Hindlimb muscle (tissue), 1 donor: Measurements from ENCODE around the gene TMEM253. TPM values are rescaled to one million over a fixed set of nuclear protein-coding genes. Genes with fewer than 3 reads are reported as not detected.
A peak's percentile ranks its signal among the peaks of the same experiment; 100 is the strongest.

ENCODE experiments used
- DNase-seq: peaks from one replicate; pipeline ENCODE4 v3.0.0-alpha.2; 2013
- polyA plus RNA-seq: library from polyadenylated mRNA; unstranded; fragments of 120-200 nt; gene quantifications from one replicate; pipeline ENCODE4 v1.2.1, GENCODE V29; 2013; ENCODE audit not compliant: insufficient read length

Gene TMEM253
- polyA plus RNA-seq, 1 donor: 0.62 TPM

DNA sequence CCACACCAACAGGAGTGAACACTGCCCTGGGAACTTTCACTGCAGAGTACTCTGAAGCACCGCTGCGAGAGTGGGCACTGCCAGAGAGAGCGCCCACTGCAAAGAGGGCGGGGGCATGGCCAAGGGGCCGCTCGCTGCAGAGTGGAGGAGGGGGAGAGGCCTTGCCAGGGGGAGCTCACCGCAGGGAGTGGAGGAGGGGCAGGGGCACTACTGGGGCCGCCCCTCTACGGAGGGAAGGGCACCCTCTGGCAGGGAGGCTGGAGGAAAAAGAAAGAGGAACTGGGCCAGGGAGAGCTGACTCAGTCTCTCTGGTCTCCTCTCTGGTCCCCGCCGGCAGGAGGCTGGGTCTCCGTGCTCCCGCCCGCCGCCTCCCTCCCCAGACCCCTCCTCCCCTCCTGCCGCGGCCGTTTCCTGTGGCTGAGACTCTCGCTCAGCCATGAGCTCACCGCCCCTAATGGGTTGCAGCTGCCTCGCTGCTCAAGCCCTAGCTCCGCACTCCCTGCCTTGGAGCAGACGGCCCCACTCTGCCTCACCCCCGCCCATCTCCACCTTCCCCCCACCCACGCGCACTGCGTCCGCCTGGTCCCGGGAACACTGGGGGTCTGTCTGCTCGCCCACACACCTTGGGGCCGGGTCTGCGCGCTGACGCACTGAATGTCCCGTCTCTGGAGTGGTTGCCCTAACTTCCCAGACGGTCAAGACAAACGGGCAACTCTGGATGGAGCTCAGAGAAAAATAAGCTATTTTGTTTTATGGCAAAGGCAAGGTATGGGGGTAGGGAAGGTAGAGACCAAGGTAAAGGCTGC, 29.4 kb upstream of the TMEM253 start:
- DNase-seq: peak; percentile 93

- no peak for DNase-seq
Measured at GRCh38 chr14:21072031-21072473, 28.8 kb upstream of the TMEM253 start.

- no peak for DNase-seq
Measured at GRCh38 chr14:21072781-21073339, 28.0 kb upstream of the TMEM253 start.

DNA sequence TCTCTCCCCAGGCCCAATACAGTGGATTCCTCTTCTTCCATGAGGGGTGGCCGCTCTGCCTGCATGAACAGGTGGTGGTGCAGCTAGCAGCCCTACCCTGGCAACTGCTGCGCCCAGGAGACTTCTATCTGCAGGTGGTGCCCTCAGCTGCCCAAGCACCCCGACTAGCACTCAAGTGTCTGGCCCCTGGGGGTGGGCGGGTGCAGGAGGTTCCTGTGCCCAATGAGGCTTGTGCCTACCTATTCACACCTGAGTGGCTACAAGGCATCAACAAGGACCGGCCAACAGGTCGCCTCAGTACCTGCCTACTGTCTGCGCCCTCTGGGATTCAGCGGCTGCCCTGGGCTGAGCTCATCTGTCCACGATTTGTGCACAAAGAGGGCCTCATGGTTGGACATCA, 26.9 kb upstream of the TMEM253 start:
- no peak for DNase-seq

- DNase-seq: no peak
Measured at GRCh38 chr14:21074398-21075272, 26.2 kb upstream of the TMEM253 start.

DNA sequence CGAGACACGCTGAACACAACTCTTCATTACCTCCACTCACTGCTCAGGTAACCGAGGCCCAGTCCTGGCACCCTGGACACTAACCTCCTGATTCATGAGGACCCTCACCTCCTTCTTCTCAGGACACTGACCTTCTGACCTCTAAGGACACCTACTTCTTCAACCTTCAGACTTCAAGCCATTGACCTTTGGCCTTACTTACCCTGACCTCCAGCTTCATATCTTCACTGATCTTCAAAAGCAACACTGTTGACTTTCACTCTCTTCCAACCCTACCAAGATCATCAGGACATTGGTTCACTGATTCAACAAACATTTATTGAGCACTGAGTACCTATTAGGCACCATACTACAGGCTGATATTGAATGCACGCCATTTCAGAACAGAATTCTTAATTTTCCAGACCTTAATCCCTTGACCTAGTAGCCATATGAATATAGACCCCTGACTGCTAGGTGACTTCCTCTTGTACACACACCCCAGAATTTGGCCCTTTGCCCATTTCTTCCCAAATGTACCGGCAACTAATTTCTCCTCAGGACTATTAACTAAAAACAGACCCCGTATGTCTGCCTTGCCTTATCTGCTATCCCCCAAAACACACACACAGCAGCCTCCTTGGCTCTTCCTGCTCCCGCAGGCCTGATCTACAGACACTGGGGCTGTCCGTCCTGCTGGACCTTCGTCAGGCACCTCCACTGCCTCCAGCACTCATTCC, 25.0 kb upstream of the TMEM253 start:
- no peak for DNase-seq

GRCh38 chr14:21077672-21078071, 23.2 kb upstream of the TMEM253 start:
- DNase-seq: no peak

GRCh38 chr14:21078287-21078686, 22.6 kb upstream of the TMEM253 start:
- no peak for DNase-seq

GRCh38 chr14:21078726-21079125, 22.1 kb upstream of the TMEM253 start:
- DNase-seq: no peak

- no peak for DNase-seq
Measured at GRCh38 chr14:21081521-21082142, 19.2 kb upstream of the TMEM253 start.

DNA sequence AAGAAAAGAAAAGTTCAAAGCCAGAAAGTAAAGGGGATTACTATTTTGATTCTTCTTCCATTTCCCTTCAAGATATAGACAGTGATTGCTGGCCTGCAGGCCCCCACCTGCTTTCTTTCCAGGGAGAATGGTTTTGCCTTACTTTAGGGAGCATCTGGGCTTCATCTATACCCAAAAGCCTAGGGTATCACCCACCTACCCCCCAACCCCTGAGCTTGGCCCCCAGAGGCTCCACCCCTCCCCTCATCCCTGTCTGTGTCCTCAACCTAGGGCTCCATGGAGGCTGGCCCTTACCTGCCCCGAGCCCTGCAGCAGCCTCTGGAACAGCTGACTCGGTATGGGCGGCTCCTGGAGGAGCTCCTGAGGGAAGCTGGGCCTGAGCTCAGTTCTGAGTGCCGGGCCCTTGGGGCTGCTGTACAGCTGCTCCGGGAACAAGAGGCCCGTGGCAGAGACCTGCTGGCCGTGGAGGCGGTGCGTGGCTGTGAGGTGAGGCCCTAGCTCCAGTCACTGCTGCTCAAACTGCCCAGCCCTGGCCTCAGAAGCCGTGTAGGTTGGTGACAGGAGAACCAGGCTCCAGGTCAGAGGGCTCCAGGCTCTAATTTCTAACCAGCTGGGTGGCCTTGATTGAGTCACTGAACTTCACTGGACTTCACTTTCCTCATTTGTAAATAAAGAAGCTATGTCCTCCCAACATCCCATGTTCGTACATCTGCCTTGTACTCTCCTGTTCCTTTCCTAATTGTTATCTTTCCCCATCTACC, 17.1 kb upstream of the TMEM253 start:
- no peak for DNase-seq

DNA sequence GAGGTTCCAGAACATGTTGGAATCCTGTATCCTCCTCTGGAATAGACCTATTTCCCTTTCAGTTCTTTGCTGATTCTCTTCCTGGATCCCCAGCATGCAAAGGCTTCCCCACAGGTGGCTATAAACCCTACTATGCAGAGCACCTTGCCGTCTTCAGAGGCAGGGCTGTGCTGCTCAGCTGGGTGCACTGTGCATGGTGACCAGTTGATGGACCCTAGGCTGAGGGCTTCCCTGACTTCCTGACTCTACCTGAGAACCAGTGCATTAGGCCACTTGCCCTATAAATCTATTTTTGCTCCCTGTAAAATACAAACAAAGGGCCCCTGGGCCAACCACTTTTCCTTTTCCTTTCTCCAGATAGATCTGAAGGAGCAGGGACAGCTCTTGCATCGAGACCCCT, 16.5 kb upstream of the TMEM253 start:
- DNase-seq: no peak

GRCh38 chr14:21084998-21085853, 15.6 kb upstream of the TMEM253 start:
- DNase-seq: no peak

- no peak for DNase-seq
Measured at GRCh38 chr14:21086908-21087293, 14.0 kb upstream of the TMEM253 start.

GRCh38 chr14:21087294-21088091, 13.4 kb upstream of the TMEM253 start:
- DNase-seq: peak; percentile 56

GRCh38 chr14:21088687-21089086, 12.2 kb upstream of the TMEM253 start:
- DNase-seq: no peak

GRCh38 chr14:21089271-21089670, 11.6 kb upstream of the TMEM253 start:
- DNase-seq: no peak

- no peak for DNase-seq
Measured at GRCh38 chr14:21089877-21090193, 11.0 kb upstream of the TMEM253 start.

GRCh38 chr14:21090194-21090939, 10.5 kb upstream of the TMEM253 start:
- DNase-seq: no peak
